Endothelial cell of umbilical vein (primary cell): ENCODE measurements around the gene CASP10.

Experiments
- CTCF ChIP-seq, 2 donors: IDR thresholded peaks; 1 replicate in 1 of 2; 2 replicates in 1 of 2; pipeline ENCODE4 v1.5.1; 2011; ENCODE audit warnings: low read length in 2 of 2, mild to moderate bottlenecking in 2 of 2, moderate library complexity in 2 of 2, control low read depth in 1 of 2, inconsistent platforms in 1 of 2, low read depth in 1 of 2; ENCODE audit not compliant: insufficient read depth in 1 of 2; ENCODE audit errors: extremely low read depth in 1 of 2
- EZH2 ChIP-seq: IDR thresholded peaks from 2 replicates; pipeline ENCODE4 v1.6.1; 2012; ENCODE audit warnings: borderline replicate concordance, low read depth, mild to moderate bottlenecking, moderate library complexity, low read length, inconsistent platforms; ENCODE audit not compliant: severe bottlenecking
- FOS ChIP-seq: IDR thresholded peaks from 2 replicates; pipeline ENCODE4 v1.6.1; 2011; ENCODE audit warnings: mild to moderate bottlenecking, low read length, moderate library complexity, borderline replicate concordance; ENCODE audit not compliant: insufficient read depth
- GATA2 ChIP-seq: IDR thresholded peaks from 2 replicates; pipeline ENCODE4 v1.7.0; 2011; ENCODE audit warnings: low read depth, mild to moderate bottlenecking, moderate library complexity, mixed read lengths, low read length; ENCODE audit not compliant: insufficient read length, insufficient read depth
- JUN ChIP-seq: IDR thresholded peaks from 2 replicates; pipeline ENCODE4 v1.6.1; 2011; ENCODE audit warnings: borderline replicate concordance, low read depth; ENCODE audit not compliant: insufficient read length, insufficient read depth
- MAX ChIP-seq: IDR thresholded peaks from 2 replicates; pipeline ENCODE4 v1.6.1; 2011; ENCODE audit not compliant: insufficient read depth, insufficient read length
- MYC ChIP-seq: IDR thresholded peaks from one replicate; pipeline ENCODE4 v1.6.1; 2011; ENCODE audit warnings: mild to moderate bottlenecking, low read depth, low read length
- POLR2A ChIP-seq: IDR thresholded peaks from 2 replicates; pipeline ENCODE4 v1.6.1; 2012; ENCODE audit warnings: low read depth, mild to moderate bottlenecking, control low read depth, low read length
- POLR2AphosphoS5 ChIP-seq: IDR thresholded peaks from 2 replicates; pipeline ENCODE4 v1.6.1; 2012; ENCODE audit warnings: low read depth, mild to moderate bottlenecking, control low read depth, low read length, moderate library complexity; ENCODE audit not compliant: insufficient read depth

GRCh38 chr2:201152999-201153815 lies 29.7 kb upstream of the CASP10 start:
- TF ChIP-seq CTCF (IDR thresholded peaks at IDR 0.05; ENCODE audit: extremely low read depth in 1 of 2, insufficient read depth in 1 of 2, low read depth in 1 of 2, low read length in 2 of 2) (no peak), POLR2A (no peak), EZH2 (no peak), MAX (no peak), POLR2AphosphoS5 (no peak), JUN (no peak), FOS (no peak), GATA2 (no peak), MYC (no peak)
